GM21423 (cell line): Measurements from ENCODE around the gene FLACC1.
A peak's percentile ranks its signal among the peaks of the same experiment; 100 is the strongest.

Experiments
- ATAC-seq: cut with Tn5 transposase; IDR thresholded peaks from one replicate; pipeline ENCODE4 v1.9.1; 2021; ENCODE audit warnings: mild to moderate bottlenecking, moderate library complexity; ENCODE audit not compliant: unreplicated experiment

FLACC1 gene

GRCh38 chr2:201280191-201281040 lies 76.7 kb downstream of the FLACC1 start:
- ATAC-seq: no peak

DNA sequence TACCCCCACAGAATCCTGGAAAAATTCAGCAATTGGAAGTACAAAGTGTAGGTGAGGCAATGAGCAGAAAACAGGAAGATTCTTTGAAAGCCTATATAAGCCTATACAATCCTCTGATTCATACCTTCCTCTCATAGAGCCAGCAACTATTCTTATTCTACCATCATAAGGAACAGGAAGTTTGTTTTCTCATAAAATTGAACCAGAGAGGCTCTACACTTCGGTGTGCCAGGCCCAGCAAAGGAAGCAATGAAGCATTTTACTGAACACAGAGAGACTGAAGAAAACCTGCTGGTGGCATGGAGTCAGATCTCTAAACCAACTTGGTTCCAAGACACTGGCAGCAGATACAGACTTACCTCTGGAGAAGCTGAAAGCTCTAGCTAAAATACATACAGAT lies 78.1 kb downstream of the FLACC1 start:
- no peak for ATAC-seq

DNA sequence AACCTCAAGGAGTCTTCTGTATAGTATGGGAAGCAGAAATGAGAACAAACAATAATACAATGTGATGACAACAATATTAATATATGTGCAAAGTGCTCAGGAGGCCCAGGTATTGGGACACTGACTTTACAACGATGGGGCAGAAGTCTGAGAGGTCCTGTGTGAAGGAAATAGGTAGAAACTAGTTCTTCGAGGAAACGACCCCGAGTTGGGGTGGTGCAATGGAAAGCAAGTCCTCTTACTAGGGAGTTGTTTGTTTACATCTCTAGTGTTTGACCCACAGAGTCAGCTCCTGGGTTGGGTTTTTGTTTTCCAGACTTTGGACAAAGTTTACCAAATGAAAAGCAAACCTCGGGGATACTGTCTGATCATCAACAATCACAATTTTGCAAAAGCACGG lies 80.6 kb downstream of the FLACC1 start:
- ATAC-seq: no peak

GRCh38 chr2:201275990-201276389 lies 81.2 kb downstream of the FLACC1 start:
- ATAC-seq: no peak

DNA sequence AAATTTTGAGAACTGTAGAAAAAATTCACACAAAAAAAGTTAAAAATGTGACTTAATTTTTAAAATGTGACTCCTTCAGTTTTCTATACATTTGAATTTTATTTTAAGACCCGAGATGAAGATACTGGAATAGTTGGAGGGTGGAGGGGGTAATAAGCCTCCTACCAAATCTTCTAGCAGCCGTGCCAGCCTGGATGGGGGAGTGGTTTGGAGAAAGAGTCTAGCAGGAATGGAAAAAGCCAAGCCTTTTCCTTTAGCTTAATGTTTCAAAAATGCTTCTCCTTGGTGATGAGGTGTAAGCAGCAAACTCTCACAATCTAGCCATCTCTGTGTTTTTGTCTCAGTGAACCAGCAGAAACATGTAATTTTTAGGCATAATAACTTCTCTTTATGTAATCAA lies 82.1 kb downstream of the FLACC1 start:
- no peak for ATAC-seq

- no peak for ATAC-seq
These were observed 83.7 kb downstream of the FLACC1 start for GRCh38 chr2:201273330-201273983.

- ATAC-seq: no peak
These were observed 85.2 kb downstream of the FLACC1 start for GRCh38 chr2:201271917-201272316.

- no peak for ATAC-seq
These were observed 86.7 kb downstream of the FLACC1 start for GRCh38 chr2:201270293-201271001.

- no peak for ATAC-seq
These were observed 87.4 kb downstream of the FLACC1 start for GRCh38 chr2:201269764-201270163.

- ATAC-seq: no peak
These were observed 89.7 kb downstream of the FLACC1 start for GRCh38 chr2:201267278-201268030.

DNA sequence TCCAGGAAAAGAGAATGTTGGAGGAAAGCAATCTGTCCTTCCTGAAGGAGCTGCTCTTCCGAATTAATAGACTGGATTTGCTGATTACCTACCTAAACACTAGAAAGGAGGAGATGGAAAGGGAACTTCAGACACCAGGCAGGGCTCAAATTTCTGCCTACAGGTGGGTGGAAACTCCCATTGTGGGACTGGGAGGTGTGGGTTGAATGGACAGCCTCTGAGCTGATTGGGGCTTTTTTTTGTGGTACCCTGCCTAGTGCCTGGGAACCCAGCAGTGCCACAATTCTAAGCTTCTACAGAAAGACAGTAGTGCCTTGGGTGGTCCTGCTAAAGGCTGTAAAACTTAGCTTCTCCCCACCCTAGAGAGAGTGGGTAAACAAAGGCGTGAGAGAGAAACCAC lies 90.5 kb downstream of the FLACC1 start:
- no peak for ATAC-seq

- ATAC-seq: no peak
These were observed 92.5 kb downstream of the FLACC1 start for GRCh38 chr2:201264472-201265173.

- ATAC-seq: no peak
These were observed 93.4 kb downstream of the FLACC1 start for GRCh38 chr2:201263779-201264178.

GRCh38 chr2:201262718-201263117 lies 94.4 kb downstream of the FLACC1 start:
- ATAC-seq: no peak

DNA sequence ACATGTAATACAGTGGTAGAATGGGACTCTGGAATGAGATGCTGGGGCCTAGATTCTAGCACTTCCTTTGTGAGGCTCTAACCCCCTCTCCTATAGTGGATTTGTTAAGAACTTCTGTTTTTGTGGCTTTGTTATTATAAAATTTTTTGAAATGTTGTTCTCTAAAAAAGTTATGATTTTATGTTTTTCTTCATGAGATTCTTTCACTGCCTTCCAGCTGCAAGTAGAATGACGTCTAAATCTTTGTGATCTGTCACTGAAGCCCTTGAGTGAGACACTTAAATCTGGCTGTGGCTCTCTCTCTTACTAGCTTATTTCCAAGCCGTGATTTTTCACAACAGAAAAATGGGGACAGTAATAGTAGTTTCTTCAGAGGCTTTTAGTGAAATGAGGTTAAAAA lies 95.2 kb downstream of the FLACC1 start:
- ATAC-seq: no peak

- no peak for ATAC-seq
These were observed 95.7 kb downstream of the FLACC1 start for GRCh38 chr2:201261471-201261870.

DNA sequence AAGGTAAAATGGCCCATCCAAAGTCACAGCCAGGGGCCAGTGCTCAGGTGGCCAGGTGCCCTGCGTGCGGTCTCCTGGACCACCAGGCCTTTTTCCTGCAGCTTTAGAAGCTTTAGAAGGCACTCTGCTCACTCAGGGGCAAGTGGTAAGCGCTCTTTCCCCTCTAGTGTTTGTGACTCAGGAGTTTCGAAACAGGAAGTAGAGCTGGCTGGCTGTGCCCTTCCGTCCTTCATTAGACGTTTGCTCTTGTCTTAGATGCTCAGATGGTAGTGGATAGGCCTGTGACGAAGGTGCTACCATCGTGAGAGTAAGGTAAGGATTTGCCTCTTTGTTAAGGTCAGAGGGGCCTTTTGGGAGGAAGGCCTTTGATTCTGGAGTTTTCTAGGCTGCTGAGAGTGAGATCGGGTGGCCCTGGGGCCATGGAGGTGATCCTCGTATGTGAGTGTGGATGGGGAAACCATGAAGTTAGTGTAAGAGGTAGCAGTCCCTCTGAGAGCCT lies 96.8 kb downstream of the FLACC1 start, which contains the start of gene CASP8:
TSS of gene CASP8 (plus strand) at position 235 of the 499 bp plus-strand sequence. CDS start 5,951 bp downstream, outside the sequence.
- peak; percentile 34 for ATAC-seq

GRCh38 chr2:201258666-201259615 lies 98.2 kb downstream of the FLACC1 start:
- no peak for ATAC-seq
